Measurements from ENCODE around the gene FHOD3.

Gene FHOD3

DNA sequence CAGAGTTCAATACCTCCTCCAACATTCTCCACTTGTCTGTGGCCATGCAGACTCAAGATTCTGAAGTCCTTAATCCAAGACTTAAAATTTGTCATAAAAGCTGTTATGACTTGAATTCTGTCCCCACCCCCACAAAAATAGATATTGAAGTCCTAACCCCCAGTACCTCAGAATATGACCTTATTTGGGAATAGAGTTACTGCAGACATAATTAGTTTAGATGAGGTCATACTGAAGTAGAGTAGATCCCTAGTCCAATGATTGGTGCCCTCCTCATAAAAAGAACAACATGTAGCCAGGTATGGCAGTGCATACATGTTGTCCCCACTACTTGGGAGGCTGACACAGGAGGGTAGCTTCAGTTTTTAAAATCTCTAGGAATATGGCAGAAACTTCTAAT is 522.1 kb downstream of the FHOD3 start:
- no peak for TF ChIP-seq Cebpa-rat (IDR thresholded peaks at IDR 0.05)
- Histone ChIP-seq H3K36me3 (peaks cover 95% of the 10 kb centered on the region), H3K9me3 (no peaks in the 10 kb centered on the region; the same call in 1 of the 2 replicates)

DNA sequence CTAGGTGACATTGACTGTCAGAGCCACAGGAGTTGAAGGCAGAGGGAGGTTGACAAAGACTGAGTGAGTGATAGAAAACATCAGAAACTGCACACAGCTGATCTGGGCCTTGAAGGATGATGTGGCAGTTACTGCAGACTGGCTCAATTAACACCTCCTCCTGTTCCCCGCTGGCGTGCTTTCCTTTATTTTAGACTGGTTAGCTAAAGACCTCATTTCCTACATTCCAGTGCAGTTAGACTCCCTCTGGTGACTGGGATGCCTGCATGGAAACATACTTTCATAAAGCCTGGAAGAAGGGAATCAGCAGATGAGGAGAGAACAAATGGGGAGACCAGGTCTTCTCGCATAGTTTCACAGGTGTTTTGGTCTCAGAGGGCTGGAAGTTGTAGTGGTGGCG is 524.2 kb downstream of the FHOD3 start:
- TF ChIP-seq Cebpa-rat (IDR thresholded peaks at IDR 0.05) = no peak
- no peak overlapping the region for H3K27ac ChIP-seq
- H3K27me3 ChIP-seq = no peaks in the 10 kb centered on the region
- peaks cover 4% of the 10 kb centered on the region; the same call in 1 of the 2 replicates for H3K9me3 ChIP-seq
- 0 out of 2 replicates have a peak, but pooled peaks cover 1% of the 10 kb centered on the region for H3K4me1 ChIP-seq
- peaks cover 83% of the 10 kb centered on the region for H3K36me3 ChIP-seq
- H3K4me2 ChIP-seq = no peak overlapping the region
- H4K20me1 ChIP-seq = no peaks in the 10 kb centered on the region
- H3K4me3 ChIP-seq = no peak overlapping the region
- no peak overlapping the region for H3K9ac ChIP-seq

More for the DNA sequence above, 522.1 kb downstream of the FHOD3 start:
- Histone ChIP-seq H4K20me1 (peaks cover 13% of the 10 kb centered on the region; the same call in 1 of the 2 replicates), H3K27me3 (no peaks in the 10 kb centered on the region), H3K9ac (no peak overlapping the region), H3K4me1 (no peaks in the 10 kb centered on the region), H3K27ac (no peak overlapping the region), H3K4me3 (no peak overlapping the region), H3K4me2 (no peak overlapping the region)

DNA sequence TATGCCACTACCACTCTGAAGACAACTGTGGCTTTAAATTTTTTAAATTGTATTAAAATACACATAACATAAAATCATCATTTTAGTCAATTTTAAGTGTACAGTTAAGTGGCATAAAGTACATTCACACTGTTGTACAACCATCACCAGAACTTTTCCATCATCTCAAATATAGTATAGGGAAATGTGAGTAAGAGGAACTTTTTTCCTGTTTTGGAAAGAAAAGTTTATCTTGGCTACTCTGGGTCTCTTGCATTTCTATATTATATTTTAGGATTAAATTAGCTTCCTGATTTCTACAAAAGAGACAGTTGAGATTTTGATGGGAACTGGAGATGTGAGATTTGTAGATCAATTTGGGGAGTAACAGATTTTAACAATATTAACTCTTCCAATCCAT is 528.0 kb downstream of the FHOD3 start:
- Histone ChIP-seq H3K4me2 (no peak overlapping the region), H3K27me3 (no peaks in the 10 kb centered on the region), H3K27ac (no peak overlapping the region), H4K20me1 (no peaks in the 10 kb centered on the region), H3K36me3 (peaks cover 47% of the 10 kb centered on the region), H3K4me3 (no peak overlapping the region), H3K9me3 (peaks cover 4% of the 10 kb centered on the region; the same call in 1 of the 2 replicates), H3K4me1 (peaks cover 28% of the 10 kb centered on the region), H3K9ac (no peak overlapping the region)
- no peak for TF ChIP-seq Cebpa-rat (IDR thresholded peaks at IDR 0.05)

DNA sequence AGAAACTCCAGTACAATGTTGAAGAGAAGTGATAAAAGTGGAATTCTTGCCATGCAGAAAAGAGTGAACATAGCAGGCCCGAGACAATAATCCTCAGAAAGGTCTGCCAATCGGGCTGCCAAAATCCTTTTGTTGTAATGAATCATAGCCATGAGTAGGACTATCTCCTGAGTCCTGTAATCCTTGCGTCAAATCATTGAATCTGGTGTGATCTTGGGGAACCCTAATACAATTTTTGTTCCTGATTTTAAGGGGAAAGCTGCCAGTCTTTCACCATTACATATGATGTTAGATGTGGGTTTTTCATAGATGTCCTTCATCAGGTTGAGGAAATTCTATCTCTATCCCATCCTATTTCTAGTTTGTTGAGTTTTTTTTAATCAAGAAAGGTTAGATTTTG is 529.0 kb downstream of the FHOD3 start:
- Histone ChIP-seq H3K4me2 (no peak overlapping the region), H3K9ac (no peak overlapping the region), H3K4me1 (peaks cover 31% of the 10 kb centered on the region), H3K4me3 (no peak overlapping the region), H3K27ac (no peak overlapping the region), H3K9me3 (peaks cover 4% of the 10 kb centered on the region; the same call in 1 of the 2 replicates), H3K27me3 (no peaks in the 10 kb centered on the region), H4K20me1 (no peaks in the 10 kb centered on the region), H3K36me3 (peaks cover 37% of the 10 kb centered on the region)
- no peak for TF ChIP-seq Cebpa-rat (IDR thresholded peaks at IDR 0.05)

DNA sequence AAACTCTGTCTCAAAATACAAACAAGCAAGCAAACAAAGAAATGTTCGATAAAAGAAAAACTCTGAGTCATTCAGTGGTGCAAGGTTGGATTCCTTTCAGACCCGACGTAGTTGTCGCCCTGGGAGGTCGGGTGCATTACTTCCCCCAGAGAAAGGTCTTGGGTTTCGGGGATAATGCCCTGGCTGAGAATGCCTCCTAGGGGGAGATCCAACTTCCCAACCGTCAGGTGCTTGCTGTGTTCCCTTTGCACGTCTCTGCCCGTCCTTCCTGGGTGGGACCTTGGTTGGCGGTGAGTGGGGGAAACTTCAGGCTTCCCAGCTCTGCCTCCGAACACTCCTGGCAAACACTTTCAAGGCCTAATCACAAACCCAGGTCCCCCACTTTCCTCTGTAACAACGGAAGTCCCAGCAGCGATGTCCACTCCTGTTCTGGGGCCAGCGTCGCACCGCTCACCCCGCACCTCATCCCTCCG is 530.7 kb downstream of the FHOD3 start:
- TF ChIP-seq Cebpa-rat (IDR thresholded peaks at IDR 0.05) = no peak
- Histone ChIP-seq H3K27me3 (no peaks in the 10 kb centered on the region), H3K27ac (peak overlapping the region; percentile 84), H4K20me1 (no peaks in the 10 kb centered on the region), H3K9me3 (peaks cover 4% of the 10 kb centered on the region; the same call in 1 of the 2 replicates), H3K4me1 (peaks cover 31% of the 10 kb centered on the region), H3K9ac (peak overlapping the region; percentile 86), H3K4me3 (peak overlapping the region; percentile 97), H3K36me3 (peaks cover 20% of the 10 kb centered on the region), H3K4me2 (peak overlapping the region; percentile 88)

DNA sequence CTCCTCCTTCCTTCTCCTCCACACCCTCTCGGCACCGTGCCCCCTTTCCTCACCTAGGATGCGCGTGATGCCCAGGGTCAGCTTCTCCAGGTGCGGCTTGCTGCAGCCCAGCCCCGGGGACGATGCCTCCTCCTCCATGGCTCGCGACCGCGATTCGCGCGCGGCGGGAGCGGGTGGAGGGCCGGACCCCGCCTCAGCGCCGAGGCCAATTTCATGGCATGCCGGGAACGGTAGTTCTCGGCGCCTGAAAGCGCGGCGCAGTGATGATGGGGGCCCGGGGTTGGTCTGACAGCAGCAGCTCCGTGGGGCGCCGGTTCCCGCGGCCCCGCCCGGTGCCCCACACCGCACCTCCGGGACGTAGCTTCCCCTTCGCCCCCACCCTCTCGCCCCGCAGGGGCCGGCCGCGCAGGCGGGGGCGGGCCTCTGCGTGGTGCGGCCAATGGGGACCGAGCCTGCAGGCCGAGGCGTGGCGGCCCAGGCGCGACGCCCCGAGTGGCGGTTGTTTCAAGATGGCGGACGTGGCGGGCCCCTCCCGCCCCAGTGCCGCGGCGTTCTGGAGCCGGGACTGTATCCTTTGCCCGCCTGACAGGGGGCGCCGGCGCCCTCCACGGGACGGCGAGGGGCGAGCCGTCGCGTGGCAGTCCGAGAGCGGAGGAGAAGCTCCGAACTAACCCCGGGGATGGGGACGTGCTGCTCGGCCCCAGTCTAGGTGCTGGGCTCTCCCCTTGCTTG is 531.3 kb downstream of the FHOD3 start, which contains the start of the genes KIAA1328 and TPGS2:
Gene KIAA1328 (plus strand): TSS at position 498 of the 732 bp plus-strand sequence. CDS start 12 bp downstream, at position 510.
Gene TPGS2 (minus strand): TSS at position 373 of the 732 bp plus-strand sequence. CDS start 235 bp downstream, at position 138.
- Histone ChIP-seq H4K20me1 (no peaks in the 10 kb centered on the region), H3K9me3 (peaks cover 4% of the 10 kb centered on the region; the same call in 1 of the 2 replicates), H3K4me2 (peak within 1 kb of the TSS; percentile 88), H3K4me3 (peak within 1 kb of the TSS; percentile 97), H3K36me3 (peaks cover 15% of the 10 kb centered on the region; the same call in 1 of the 2 replicates), H3K27me3 (no peaks in the 10 kb centered on the region), H3K4me1 (peaks cover 31% of the 10 kb centered on the region), H3K9ac (peak within 1 kb of the TSS; percentile 86), H3K27ac (peak within 1 kb of the TSS; percentile 84)
- TF ChIP-seq Cebpa-rat (IDR thresholded peaks at IDR 0.05) = no peak

Measured in BLaER1 (cell line).